Keratinocyte (primary cell): Measurements from ENCODE around the gene RCAN2. TPM values are rescaled to one million over a fixed set of nuclear protein-coding genes. Genes with fewer than 3 reads are reported as not detected.

ENCODE experiments used
- DNase-seq: peaks from one replicate; pipeline ENCODE4 v3.0.0-alpha.2; 2011; ENCODE audit warnings: low read depth, missing footprints, low spot score
- FAIRE-seq: peaks from 2 replicates; lab custom pipeline; 2011; peaks lifted over from hg19 to GRCh38; lab: Jason Lieb, UNC
- H2AFZ ChIP-seq: 2 replicates; pipeline ENCODE4 v1.6.0; 2012; ENCODE audit warnings: low read length, control low read depth, inconsistent platforms; ENCODE audit not compliant: control insufficient read depth
- H3K27ac ChIP-seq: 2 replicates; pipeline ENCODE4 v1.5.1; 2011; ENCODE audit warnings: low read length; ENCODE audit not compliant: control insufficient read depth, insufficient read depth
- H3K27me3 ChIP-seq: 3 replicates; pipeline ENCODE4 v1.6.0; 2011; ENCODE audit warnings: low read length; ENCODE audit not compliant: control insufficient read depth, insufficient read depth; ENCODE audit errors: extremely low read depth
- H3K36me3 ChIP-seq, 2 experiments: 2 replicates in 1 of 2; 3 replicates in 1 of 2; pipeline ENCODE4 v1.5.1; 2011; ENCODE audit warnings: low read length in 2 of 2, mild to moderate bottlenecking in 1 of 2; ENCODE audit not compliant: control insufficient read depth in 2 of 2, insufficient read depth in 2 of 2; ENCODE audit errors: extremely low read depth in 1 of 2
- H3K4me1 ChIP-seq: 3 replicates; pipeline ENCODE4 v1.5.1; 2011; ENCODE audit warnings: low read length; ENCODE audit not compliant: control insufficient read depth, insufficient read depth; ENCODE audit errors: extremely low read depth
- H3K4me2 ChIP-seq: 3 replicates; pipeline ENCODE4 v1.6.0; 2011; ENCODE audit warnings: low read depth, low read length; ENCODE audit not compliant: control insufficient read depth, insufficient read depth; ENCODE audit errors: extremely low read depth
- H3K4me3 ChIP-seq, 3 experiments: fragments of 200-600 bp in 1 of 3; sonication (generic) in 1 of 3; 2 replicates in 2 of 3; 3 replicates in 1 of 3; pipeline ENCODE4 v1.5.1; 2011 to 2016; ENCODE audit warnings: low read length in 3 of 3, mild to moderate bottlenecking in 3 of 3, control low read depth in 2 of 3, inconsistent platforms in 1 of 3, low read depth in 1 of 3, mixed read lengths in 1 of 3, mixed run types in 1 of 3, moderate library complexity in 1 of 3; ENCODE audit not compliant: control insufficient read depth in 2 of 3, insufficient read depth in 2 of 3; ENCODE audit errors: extremely low read depth in 1 of 3
- H3K79me2 ChIP-seq: 2 replicates; pipeline ENCODE4 v1.6.0; 2012; ENCODE audit warnings: low read length; ENCODE audit not compliant: control insufficient read depth, insufficient read depth
- H3K9ac ChIP-seq: 3 replicates; pipeline ENCODE4 v1.6.0; 2011; ENCODE audit warnings: low read length; ENCODE audit not compliant: control insufficient read depth, insufficient read depth; ENCODE audit errors: extremely low read depth
- H3K9me1 ChIP-seq: 3 replicates; pipeline ENCODE4 v1.6.0; 2011; ENCODE audit warnings: low read length; ENCODE audit not compliant: control insufficient read depth, insufficient read depth; ENCODE audit errors: extremely low read depth
- H3K9me3 ChIP-seq: 2 replicates; pipeline ENCODE4 v1.5.1; 2012; ENCODE audit warnings: low read depth, low read length; ENCODE audit not compliant: control insufficient read depth
- H4K20me1 ChIP-seq: 3 replicates; pipeline ENCODE4 v1.6.0; 2011; ENCODE audit warnings: low read length; ENCODE audit not compliant: control insufficient read depth, insufficient read depth; ENCODE audit errors: extremely low read depth
- EZH2 ChIP-seq: IDR thresholded peaks from one replicate; pipeline ENCODE4 v1.6.1; 2012; ENCODE audit warnings: inconsistent platforms, mild to moderate bottlenecking, low read length, moderate library complexity
- dilution Hi-C: fragments of 300-500 bp; cut with MboI; formaldehyde crosslinking; loops from one replicate; pipeline ENCODE4 v1.7.0; 2020; ENCODE audit warnings: low sequenced_read_pairs; ENCODE audit not compliant: extremely low pct_ligation_motif_present
- polyA plus RNA-seq, 5 experiments: library from polyadenylated mRNA; depleted of rRNA in 3 of 5; stranded (reverse) in 3 of 5; stranded (forward) in 1 of 5; unstranded in 1 of 5; fragments of >200 nt; gene quantifications; 1 replicate in 1 of 5; 2 replicates in 3 of 5; 3 replicates in 1 of 5; pipeline versions ENCODE4 v1.2.1 to v1.2.3, GENCODE V29; 2011 to 2012; ENCODE audit warnings: missing spikeins in 2 of 5, low read depth in 1 of 5, low replicate concordance in 1 of 5
- TF ChIP-seq, protein P1 (sequence below), 3 experiments: IDR thresholded peaks in 1 of 3; conservative IDR thresholded peaks in 1 of 3; optimal IDR thresholded peaks in 1 of 3; 2 replicates in 2 of 3; 3 replicates in 1 of 3; pipeline versions ENCODE3 to v1.5.1; 2011; ENCODE audit warnings: low read length in 3 of 3, mild to moderate bottlenecking in 3 of 3, moderate library complexity in 2 of 3, control low read depth in 1 of 3, inconsistent platforms in 1 of 3; ENCODE audit not compliant: insufficient read depth in 2 of 3; ENCODE audit errors: extremely low read depth in 1 of 3

The RCAN2 gene
- polyA plus RNA-seq, 1 donor (not counting 4 experiments of a cell fraction or from before 2014, with no cell fraction given), result not detected

DNA sequence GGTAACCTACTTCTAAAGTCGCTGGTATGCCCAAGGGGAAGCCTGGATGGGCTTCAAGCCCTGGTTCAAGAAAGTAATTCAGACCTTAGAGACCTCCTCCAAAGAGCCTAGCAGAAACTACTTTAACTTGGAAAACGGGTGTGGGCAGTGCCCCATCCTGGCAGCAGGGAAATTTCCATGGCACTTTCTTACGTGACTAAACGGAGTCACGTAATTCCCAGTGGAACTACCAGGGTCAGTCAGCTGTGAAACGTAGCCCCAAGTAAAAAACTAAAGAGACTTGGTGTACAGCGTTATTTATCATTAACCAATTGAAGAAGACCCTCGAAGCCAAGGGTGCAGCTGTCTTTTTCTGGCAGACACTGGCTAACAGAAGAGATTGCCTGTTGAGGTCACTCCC is 114.0 kb downstream of the RCAN2 start:
- FAIRE-seq (no peak), DNase-seq (no peak)
- no peak overlapping the region for H2AFZ ChIP-seq
- no peaks in the 10 kb centered on the region for H3K9me1 ChIP-seq
- H3K4me1 ChIP-seq, result no peaks in the 10 kb centered on the region
- no peaks in the 10 kb centered on the region for H4K20me1 ChIP-seq
- H3K4me3 ChIP-seq, result no peak overlapping the region
- H3K9ac ChIP-seq, result no peak overlapping the region
- no peaks in the 10 kb centered on the region for H3K36me3 ChIP-seq
- dilution Hi-C loops, result no loop called here
- H3K4me2 ChIP-seq, result no peak overlapping the region
- H3K27me3 ChIP-seq, result no peaks in the 10 kb centered on the region
- no peak overlapping the region for H3K27ac ChIP-seq
- TF ChIP-seq EZH2, result no peak
- TF ChIP-seq, protein P1, sequence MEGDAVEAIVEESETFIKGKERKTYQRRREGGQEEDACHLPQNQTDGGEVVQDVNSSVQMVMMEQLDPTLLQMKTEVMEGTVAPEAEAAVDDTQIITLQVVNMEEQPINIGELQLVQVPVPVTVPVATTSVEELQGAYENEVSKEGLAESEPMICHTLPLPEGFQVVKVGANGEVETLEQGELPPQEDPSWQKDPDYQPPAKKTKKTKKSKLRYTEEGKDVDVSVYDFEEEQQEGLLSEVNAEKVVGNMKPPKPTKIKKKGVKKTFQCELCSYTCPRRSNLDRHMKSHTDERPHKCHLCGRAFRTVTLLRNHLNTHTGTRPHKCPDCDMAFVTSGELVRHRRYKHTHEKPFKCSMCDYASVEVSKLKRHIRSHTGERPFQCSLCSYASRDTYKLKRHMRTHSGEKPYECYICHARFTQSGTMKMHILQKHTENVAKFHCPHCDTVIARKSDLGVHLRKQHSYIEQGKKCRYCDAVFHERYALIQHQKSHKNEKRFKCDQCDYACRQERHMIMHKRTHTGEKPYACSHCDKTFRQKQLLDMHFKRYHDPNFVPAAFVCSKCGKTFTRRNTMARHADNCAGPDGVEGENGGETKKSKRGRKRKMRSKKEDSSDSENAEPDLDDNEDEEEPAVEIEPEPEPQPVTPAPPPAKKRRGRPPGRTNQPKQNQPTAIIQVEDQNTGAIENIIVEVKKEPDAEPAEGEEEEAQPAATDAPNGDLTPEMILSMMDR (optimal IDR thresholded peaks at IDR 0.05 in 1 of 3, IDR thresholded peaks at IDR 0.05 in 1 of 3, conservative IDR thresholded peaks at IDR 0.05 in 1 of 3; ENCODE audit: extremely low read depth in 1 of 3, insufficient read depth in 2 of 3, low read length in 3 of 3), result no peak
- H3K79me2 ChIP-seq, result no peaks in the 10 kb centered on the region
- H3K9me3 ChIP-seq, result no peaks in the 10 kb centered on the region

DNA sequence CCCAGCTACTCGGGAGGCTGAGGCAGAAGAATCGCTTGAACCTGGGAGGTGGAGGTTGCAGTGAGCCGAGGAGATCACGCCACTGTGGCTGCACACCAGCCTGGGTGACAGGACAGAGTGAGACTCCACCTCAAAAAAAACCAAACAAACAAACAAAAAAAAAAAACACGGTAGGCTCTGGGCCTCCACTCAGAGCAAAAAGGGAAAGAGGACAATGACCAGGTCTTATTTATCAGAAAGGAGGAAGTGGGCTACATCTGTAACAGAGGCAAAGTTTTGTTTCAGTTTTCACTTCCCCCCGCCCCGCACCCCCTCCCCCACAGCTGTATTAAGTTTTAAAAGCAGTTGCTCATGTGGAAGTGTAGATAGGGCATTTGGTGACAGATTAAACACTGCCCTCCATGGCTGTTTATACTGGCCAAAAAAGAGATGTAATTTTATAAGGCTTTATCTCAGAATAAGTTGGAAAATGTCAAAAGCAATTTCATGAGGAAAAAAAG is 114.6 kb downstream of the RCAN2 start:
- Histone ChIP-seq H3K36me3 (no peaks in the 10 kb centered on the region), H3K9ac (no peak overlapping the region), H3K27ac (no peak overlapping the region), H3K4me3 (no peak overlapping the region), H4K20me1 (no peaks in the 10 kb centered on the region), H3K4me1 (no peaks in the 10 kb centered on the region), H3K9me3 (no peaks in the 10 kb centered on the region), H2AFZ (no peak overlapping the region), H3K4me2 (no peak overlapping the region), H3K9me1 (no peaks in the 10 kb centered on the region), H3K27me3 (no peaks in the 10 kb centered on the region), H3K79me2 (no peaks in the 10 kb centered on the region)
- FAIRE-seq, result no peak
- TF ChIP-seq EZH2, result no peak
- TF ChIP-seq, protein P1 (optimal IDR thresholded peaks at IDR 0.05 in 1 of 3, IDR thresholded peaks at IDR 0.05 in 1 of 3, conservative IDR thresholded peaks at IDR 0.05 in 1 of 3; ENCODE audit: extremely low read depth in 1 of 3, insufficient read depth in 2 of 3, low read length in 3 of 3), result no peak
- DNase-seq, result no peak
- dilution Hi-C loops, result no loop called here
